Measurements from ENCODE around the gene NUP214. TPM values are rescaled to one million over a fixed set of nuclear protein-coding genes. Genes with fewer than 3 reads are reported as not detected.

Gene NUP214
- total RNA-seq, 2 donors from 2014 or later = 43.9 to 115 TPM

DNA sequence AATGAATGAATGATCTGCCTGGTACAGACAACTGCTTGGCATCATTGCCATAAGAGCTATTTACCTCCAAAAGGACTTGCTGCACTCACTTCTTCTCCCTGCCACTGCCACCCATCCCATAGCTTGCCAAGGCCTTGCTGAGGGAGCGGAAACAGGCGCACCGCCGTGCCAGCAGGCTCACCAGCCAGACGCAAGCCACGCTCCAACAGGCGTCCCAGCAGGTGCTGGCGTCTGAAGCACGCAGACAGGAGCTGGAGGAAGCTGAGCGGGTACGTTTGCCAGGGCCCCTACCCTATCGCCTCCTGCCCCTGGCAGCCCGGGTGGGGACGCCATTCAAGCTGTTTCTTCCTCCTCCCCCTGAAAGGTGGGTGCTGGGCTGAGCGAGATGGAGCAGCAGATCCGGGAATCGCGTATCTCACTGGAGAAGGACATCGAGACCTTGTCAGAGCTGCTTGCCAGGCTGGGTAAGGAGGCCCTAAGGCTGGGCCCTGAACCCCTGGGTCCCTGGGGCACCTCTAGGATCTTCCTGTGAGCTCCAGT is 38.0 kb upstream of the NUP214 start:
- Histone ChIP-seq H3K4me3 (no peak overlapping the region), H3K27ac (no peak overlapping the region), H3K4me1 (replicated peaks) (no peaks in the 10 kb centered on the region), H3K36me3 (no peaks in the 10 kb centered on the region), H3K27me3 (replicated peaks; ENCODE audit: insufficient read depth) (no peaks in the 10 kb centered on the region), H3K9me3 (no peaks in the 10 kb centered on the region)
- 54% methylated on average over 14 of the region's 19 CpGs for WGBS
- no peak for DNase-seq (ENCODE audit: low spot score)
- TF ChIP-seq POLR2AphosphoS5 (IDR thresholded peaks at IDR 0.05) = no peak
- TF ChIP-seq, protein P1, sequence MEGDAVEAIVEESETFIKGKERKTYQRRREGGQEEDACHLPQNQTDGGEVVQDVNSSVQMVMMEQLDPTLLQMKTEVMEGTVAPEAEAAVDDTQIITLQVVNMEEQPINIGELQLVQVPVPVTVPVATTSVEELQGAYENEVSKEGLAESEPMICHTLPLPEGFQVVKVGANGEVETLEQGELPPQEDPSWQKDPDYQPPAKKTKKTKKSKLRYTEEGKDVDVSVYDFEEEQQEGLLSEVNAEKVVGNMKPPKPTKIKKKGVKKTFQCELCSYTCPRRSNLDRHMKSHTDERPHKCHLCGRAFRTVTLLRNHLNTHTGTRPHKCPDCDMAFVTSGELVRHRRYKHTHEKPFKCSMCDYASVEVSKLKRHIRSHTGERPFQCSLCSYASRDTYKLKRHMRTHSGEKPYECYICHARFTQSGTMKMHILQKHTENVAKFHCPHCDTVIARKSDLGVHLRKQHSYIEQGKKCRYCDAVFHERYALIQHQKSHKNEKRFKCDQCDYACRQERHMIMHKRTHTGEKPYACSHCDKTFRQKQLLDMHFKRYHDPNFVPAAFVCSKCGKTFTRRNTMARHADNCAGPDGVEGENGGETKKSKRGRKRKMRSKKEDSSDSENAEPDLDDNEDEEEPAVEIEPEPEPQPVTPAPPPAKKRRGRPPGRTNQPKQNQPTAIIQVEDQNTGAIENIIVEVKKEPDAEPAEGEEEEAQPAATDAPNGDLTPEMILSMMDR (IDR thresholded peaks at IDR 0.05) = no peak
- no peak for TF ChIP-seq POLR2A (IDR thresholded peaks at IDR 0.05)
- intact Hi-C loops (cut with DNase I) = no loop called here

DNA sequence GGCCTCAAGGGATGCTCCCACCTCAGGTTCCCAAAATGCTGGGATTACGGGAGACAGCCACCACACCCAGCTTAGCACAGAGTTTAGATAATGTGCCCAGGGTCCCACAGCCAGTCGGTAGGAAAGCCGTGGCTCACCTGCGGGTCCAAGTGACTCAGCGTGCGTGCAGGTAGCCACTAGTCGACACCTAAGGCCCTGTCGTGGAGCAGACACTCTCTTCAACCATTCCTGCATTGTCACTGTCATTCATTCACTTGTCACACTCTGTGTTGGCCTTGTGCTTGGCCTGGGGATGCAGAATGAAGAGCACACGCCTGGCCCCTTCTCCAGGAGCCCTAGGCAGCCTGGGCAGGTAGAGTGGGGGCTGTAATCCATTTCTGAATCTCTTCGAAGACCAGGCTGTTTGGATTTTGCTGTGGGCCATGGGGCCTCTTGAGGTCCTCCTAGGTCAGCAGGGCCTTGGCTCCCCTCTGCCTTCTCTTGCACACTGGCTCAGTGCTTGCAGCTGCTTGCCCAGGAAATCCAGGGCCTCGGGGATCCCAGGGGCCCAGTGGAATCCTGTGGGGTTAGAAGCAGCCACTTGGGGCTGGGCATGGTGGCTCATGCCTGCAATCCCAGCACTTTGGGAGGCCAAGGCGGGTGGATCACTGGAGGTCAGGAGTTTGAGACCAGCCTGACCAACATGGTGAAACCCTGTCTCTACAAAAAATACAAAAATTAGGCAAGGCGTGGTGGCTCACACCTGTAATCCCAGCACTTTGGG is 35.2 kb upstream of the NUP214 start:
- H3K27ac ChIP-seq = no peak overlapping the region
- 91% methylated on average over 12 of the region's 13 CpGs for WGBS
- H3K4me3 ChIP-seq = no peak overlapping the region
- H3K4me1 ChIP-seq (replicated peaks) = peaks cover 2% of the 10 kb centered on the region
- no peaks in the 10 kb centered on the region for H3K9me3 ChIP-seq
- intact Hi-C loops (cut with DNase I) = no loop called here
- H3K27me3 ChIP-seq (replicated peaks; ENCODE audit: insufficient read depth) = no peaks in the 10 kb centered on the region
- no peak for DNase-seq (ENCODE audit: low spot score)
- no peaks in the 10 kb centered on the region for H3K36me3 ChIP-seq
- no peak for TF ChIP-seq POLR2AphosphoS5 (IDR thresholded peaks at IDR 0.05)
- no peak for TF ChIP-seq POLR2A (IDR thresholded peaks at IDR 0.05)
- TF ChIP-seq, protein P1 (IDR thresholded peaks at IDR 0.05) = no peak

DNA sequence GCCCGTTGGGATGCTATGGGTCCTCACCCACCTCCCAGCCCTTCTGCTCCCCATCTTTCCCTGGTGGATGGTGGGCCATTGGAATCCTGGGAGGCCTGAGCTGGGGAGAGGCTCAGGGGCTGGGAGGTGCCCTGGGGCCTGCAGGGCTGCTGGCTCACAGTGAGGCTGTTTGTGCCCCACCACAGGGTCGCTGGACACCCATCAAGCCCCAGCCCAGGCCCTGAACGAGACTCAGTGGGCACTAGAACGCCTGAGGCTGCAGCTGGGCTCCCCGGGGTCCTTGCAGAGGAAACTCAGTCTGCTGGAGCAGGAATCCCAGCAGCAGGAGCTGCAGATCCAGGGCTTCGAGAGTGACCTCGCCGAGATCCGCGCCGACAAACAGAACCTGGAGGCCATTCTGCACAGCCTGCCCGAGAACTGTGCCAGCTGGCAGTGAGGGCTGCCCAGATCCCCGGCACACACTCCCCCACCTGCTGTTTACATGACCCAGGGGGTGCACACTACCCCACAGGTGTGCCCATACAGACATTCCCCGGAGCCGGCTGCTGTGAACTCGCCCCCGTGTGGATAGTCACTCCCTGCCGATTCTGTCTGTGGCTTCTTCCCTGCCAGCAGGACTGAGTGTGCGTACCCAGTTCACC is 33.9 kb upstream of the NUP214 start:
- no peak for DNase-seq (ENCODE audit: low spot score)
- H3K4me3 ChIP-seq = no peak overlapping the region
- no peak for TF ChIP-seq POLR2A (IDR thresholded peaks at IDR 0.05)
- TF ChIP-seq POLR2AphosphoS5 (IDR thresholded peaks at IDR 0.05) = no peak
- TF ChIP-seq, protein P1 (IDR thresholded peaks at IDR 0.05) = no peak
- peaks cover 2% of the 10 kb centered on the region for H3K4me1 ChIP-seq (replicated peaks)
- H3K36me3 ChIP-seq = no peaks in the 10 kb centered on the region
- no peaks in the 10 kb centered on the region for H3K27me3 ChIP-seq (replicated peaks; ENCODE audit: insufficient read depth)
- intact Hi-C loops (cut with DNase I) = no loop called here
- H3K9me3 ChIP-seq = no peaks in the 10 kb centered on the region
- H3K27ac ChIP-seq = no peak overlapping the region
- 76% methylated on average over 8 of the region's 19 CpGs for WGBS

DNA sequence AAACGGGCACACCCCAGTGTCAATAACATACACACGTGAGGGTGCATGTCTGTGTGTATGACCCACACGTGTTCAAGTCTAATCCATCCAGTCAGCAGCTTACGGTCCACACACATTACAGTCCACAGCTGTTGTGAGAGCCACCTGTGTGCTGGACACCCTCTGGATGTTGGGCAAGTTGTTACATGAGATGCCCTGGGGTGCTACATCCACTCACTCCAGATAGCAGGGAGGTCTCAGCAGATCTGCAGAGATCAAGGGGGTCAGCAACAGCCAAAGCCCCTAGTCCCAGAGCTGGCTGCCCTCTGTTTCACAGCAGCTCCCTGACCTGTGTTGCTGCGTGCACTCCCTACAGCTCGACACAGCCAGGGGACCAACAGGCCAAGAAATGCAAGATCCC is 33.4 kb upstream of the NUP214 start:
- no peak overlapping the region for H3K4me3 ChIP-seq
- H3K27me3 ChIP-seq (replicated peaks; ENCODE audit: insufficient read depth) = no peaks in the 10 kb centered on the region
- no peaks in the 10 kb centered on the region for H3K9me3 ChIP-seq
- intact Hi-C loops (cut with DNase I) = no loop called here
- H3K4me1 ChIP-seq (replicated peaks) = peaks cover 2% of the 10 kb centered on the region
- 83% methylated on average over 6 of the region's 6 CpGs for WGBS
- no peaks in the 10 kb centered on the region for H3K36me3 ChIP-seq
- no peak for DNase-seq (ENCODE audit: low spot score)
- no peak overlapping the region for H3K27ac ChIP-seq
- TF ChIP-seq POLR2AphosphoS5 (IDR thresholded peaks at IDR 0.05) (no peak), POLR2A (IDR thresholded peaks at IDR 0.05) (no peak)
- TF ChIP-seq, protein P1 (IDR thresholded peaks at IDR 0.05) = no peak

All from prostate gland (tissue), 2 donors.